ENCODE results near the gene ADGRG7. TPM values are rescaled to one million over a fixed set of nuclear protein-coding genes. Genes with fewer than 3 reads are reported as not detected.

ADGRG7 gene
- total and polyA plus RNA-seq, 2 of the 13 experiments (the other 11 are each of a cell fraction or from before 2014, with no cell fraction given), result not detected

DNA sequence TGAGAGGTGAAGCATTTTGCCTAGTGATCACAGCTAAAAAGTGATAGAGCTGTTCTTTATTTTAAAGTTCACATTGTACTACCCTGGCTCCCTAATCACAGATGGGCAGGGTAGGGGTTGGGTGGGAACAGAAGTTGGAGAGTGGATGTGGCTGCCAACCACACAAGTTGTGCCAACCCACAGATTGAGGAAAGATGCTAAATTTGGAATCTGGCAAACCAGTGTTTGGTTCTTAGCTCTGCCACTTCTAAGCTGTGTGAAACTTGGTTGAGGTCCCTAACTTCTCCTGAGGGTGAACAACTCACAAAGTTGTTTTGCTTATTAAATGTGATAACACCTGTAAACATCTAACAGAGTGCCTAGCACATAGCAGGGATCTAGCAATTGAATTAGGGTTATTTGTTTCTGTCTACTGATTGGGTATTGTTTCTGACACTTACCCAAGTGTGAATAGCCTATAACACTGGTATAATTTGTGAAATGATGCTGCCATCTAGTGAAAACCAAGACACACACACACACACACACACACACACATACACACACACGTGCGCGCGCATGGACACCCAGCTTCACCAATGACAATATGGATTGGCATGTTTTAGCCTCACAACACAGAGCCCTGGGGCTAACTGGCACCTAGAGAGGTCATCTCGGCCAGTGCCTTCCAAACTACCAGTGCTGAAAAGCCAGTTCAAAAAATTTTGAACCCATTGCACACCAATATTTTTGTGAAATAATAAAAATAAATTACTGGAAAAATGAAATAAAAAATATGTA is 25.3 kb downstream of the ADGRG7 start (continued):
- no peak for TF ChIP-seq ZNF232 (CRISPR knock-in tag; IDR thresholded peaks at IDR 0.05; ENCODE audit: borderline replicate concordance)
- TF ChIP-seq, protein P1, sequence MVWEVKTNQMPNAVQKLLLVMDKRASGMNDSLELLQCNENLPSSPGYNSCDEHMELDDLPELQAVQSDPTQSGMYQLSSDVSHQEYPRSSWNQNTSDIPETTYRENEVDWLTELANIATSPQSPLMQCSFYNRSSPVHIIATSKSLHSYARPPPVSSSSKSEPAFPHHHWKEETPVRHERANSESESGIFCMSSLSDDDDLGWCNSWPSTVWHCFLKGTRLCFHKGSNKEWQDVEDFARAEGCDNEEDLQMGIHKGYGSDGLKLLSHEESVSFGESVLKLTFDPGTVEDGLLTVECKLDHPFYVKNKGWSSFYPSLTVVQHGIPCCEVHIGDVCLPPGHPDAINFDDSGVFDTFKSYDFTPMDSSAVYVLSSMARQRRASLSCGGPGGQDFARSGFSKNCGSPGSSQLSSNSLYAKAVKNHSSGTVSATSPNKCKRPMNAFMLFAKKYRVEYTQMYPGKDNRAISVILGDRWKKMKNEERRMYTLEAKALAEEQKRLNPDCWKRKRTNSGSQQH (CRISPR knock-in tag; IDR thresholded peaks at IDR 0.05; ENCODE audit: low read depth), result no peak
- no peak for TF ChIP-seq NFKB2 (CRISPR knock-in tag; IDR thresholded peaks at IDR 0.05; ENCODE audit: borderline replicate concordance)
- no peak for TF ChIP-seq PHF5A (CRISPR knock-in tag; IDR thresholded peaks at IDR 0.05; ENCODE audit: low read depth, unreplicated experiment)
- peak; percentile 65; the same call in 1 of the 2 replicates for TF ChIP-seq BHLHE40 (IDR thresholded peaks at IDR 0.05; ENCODE audit: low read length)
- no peak for TF ChIP-seq REPIN1 (CRISPR knock-in tag; IDR thresholded peaks at IDR 0.05; ENCODE audit: borderline replicate concordance, low read depth)
- TF ChIP-seq ZMAT5 (CRISPR knock-in tag; IDR thresholded peaks at IDR 0.05; ENCODE audit: borderline replicate concordance, low read depth), result no peak
- TF ChIP-seq NFYB (CRISPR knock-in tag; IDR thresholded peaks at IDR 0.05), result no peak
- no peak for TF ChIP-seq ZNF75D (CRISPR knock-in tag; IDR thresholded peaks at IDR 0.05; ENCODE audit: borderline replicate concordance)
- TF ChIP-seq ZNF558 (CRISPR knock-in tag; IDR thresholded peaks at IDR 0.05; ENCODE audit: borderline replicate concordance), result no peak
- TF ChIP-seq CTCF (CRISPR knock-in tag; IDR thresholded peaks at IDR 0.05), result peak; percentile 90
- TF ChIP-seq ZNF614 (CRISPR knock-in tag; IDR thresholded peaks at IDR 0.05; ENCODE audit: borderline replicate concordance), result no peak
- TF ChIP-seq, protein P2, sequence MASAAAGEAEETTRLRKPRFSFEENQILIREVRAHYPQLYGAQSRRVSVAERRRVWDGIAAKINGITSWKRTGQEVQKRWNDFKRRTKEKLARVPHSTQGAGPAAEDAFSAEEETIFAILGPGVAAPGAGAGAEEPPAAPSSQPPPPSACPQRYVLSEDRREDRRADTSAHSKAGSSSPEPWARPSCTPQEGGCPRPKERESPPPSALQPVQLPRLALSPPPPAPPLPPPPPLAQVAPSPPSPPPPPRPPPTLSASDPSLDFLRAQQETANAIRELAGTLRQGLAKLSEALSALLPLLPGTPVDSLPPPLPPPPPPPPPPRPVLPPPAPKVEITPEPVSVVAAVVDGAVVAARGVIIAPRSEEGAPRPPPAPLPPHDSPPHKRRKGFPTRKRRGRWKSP (CRISPR knock-in tag; IDR thresholded peaks at IDR 0.05), result no peak
- TF ChIP-seq ZNF768 (CRISPR knock-in tag; IDR thresholded peaks at IDR 0.05), result no peak
- TF ChIP-seq, protein P3, sequence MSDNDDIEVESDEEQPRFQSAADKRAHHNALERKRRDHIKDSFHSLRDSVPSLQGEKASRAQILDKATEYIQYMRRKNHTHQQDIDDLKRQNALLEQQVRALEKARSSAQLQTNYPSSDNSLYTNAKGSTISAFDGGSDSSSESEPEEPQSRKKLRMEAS (IDR thresholded peaks at IDR 0.05), result peak; percentile 63
- TF ChIP-seq IRX3 (CRISPR knock-in tag; IDR thresholded peaks at IDR 0.05; ENCODE audit: borderline replicate concordance, low read depth), result no peak
- no peak for TF ChIP-seq NONO (IDR thresholded peaks at IDR 0.05)
- peak; percentile 63; the same call in 1 of the 2 replicates for TF ChIP-seq NONO (CRISPR knock-in tag; conservative IDR thresholded peaks at IDR 0.05)
- TF ChIP-seq ZMAT3 (CRISPR knock-in tag; conservative IDR thresholded peaks at IDR 0.05), result 0 out of 2 replicates have a peak, but pooled peaks have one; percentile 36
- TF ChIP-seq ZNF547 (CRISPR knock-in tag; IDR thresholded peaks at IDR 0.05), result no peak
- no peak for TF ChIP-seq EED (CRISPR knock-in tag; IDR thresholded peaks at IDR 0.05)
- TF ChIP-seq ZNF230 (CRISPR knock-in tag; IDR thresholded peaks at IDR 0.05), result peak; percentile 27; the same call in 1 of the 2 replicates
- TF ChIP-seq NFKBIZ (CRISPR knock-in tag; IDR thresholded peaks at IDR 0.05), result no peak
